ENCODE measurements around the gene DAW1.

GRCh38 chr2:227903381-227903780 is 31.9 kb downstream of the DAW1 start:
- TF ChIP-seq, protein P1, sequence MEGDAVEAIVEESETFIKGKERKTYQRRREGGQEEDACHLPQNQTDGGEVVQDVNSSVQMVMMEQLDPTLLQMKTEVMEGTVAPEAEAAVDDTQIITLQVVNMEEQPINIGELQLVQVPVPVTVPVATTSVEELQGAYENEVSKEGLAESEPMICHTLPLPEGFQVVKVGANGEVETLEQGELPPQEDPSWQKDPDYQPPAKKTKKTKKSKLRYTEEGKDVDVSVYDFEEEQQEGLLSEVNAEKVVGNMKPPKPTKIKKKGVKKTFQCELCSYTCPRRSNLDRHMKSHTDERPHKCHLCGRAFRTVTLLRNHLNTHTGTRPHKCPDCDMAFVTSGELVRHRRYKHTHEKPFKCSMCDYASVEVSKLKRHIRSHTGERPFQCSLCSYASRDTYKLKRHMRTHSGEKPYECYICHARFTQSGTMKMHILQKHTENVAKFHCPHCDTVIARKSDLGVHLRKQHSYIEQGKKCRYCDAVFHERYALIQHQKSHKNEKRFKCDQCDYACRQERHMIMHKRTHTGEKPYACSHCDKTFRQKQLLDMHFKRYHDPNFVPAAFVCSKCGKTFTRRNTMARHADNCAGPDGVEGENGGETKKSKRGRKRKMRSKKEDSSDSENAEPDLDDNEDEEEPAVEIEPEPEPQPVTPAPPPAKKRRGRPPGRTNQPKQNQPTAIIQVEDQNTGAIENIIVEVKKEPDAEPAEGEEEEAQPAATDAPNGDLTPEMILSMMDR (IDR thresholded peaks at IDR 0.05) = no peak
- no peak for TF ChIP-seq POLR2A (IDR thresholded peaks at IDR 0.05)

All from prostate gland (tissue), 2 donors.